Measurements from ENCODE around the gene PBXIP1.
A peak's percentile ranks its signal among the peaks of the same experiment; 100 is the strongest.
"Not testable (repeated sequence)": the region's sequence is repeated elsewhere in the genome, so short reads cannot be mapped to it uniquely, and the experiment has no call there.

PBXIP1 gene

DNA sequence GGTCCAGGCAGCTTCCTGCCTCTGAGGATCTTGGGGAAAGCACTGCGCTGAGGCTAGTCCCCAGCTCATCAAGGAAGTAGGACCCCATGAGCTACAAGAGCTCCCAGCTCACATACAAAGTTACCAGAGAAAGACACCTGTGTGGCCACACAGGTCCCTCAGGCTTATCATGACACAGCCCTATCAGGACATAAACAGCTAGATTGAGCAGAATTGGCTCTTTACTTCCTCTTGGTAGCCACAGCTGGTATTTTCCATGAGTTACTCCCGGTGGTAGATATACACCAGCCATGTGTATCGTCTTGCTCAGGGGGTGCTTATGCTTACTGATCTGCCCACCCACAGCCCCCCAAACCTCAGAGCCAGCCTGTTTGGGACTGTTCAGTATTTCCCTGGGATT lies 38.7 kb upstream of the PBXIP1 start:
- DNase-seq (ENCODE audit: low read depth) = no peak

DNA sequence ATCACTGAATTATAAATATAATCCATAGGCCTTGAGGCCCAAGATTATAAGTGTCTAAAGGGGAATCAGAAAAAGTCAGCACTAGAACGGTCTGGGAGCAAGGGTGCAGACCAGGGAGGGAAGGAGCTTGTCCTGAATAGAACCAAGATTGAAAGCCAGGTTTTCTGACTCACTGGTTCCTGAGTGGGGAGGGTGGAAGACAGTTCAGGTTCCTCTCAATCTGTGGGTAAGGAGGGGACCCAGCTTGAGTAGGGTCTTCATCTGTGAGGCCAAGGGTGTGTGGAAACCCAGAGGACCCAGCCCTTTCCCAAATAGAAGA lies 38.3 kb upstream of the PBXIP1 start:
- DNase-seq (ENCODE audit: low read depth) = no peak

DNA sequence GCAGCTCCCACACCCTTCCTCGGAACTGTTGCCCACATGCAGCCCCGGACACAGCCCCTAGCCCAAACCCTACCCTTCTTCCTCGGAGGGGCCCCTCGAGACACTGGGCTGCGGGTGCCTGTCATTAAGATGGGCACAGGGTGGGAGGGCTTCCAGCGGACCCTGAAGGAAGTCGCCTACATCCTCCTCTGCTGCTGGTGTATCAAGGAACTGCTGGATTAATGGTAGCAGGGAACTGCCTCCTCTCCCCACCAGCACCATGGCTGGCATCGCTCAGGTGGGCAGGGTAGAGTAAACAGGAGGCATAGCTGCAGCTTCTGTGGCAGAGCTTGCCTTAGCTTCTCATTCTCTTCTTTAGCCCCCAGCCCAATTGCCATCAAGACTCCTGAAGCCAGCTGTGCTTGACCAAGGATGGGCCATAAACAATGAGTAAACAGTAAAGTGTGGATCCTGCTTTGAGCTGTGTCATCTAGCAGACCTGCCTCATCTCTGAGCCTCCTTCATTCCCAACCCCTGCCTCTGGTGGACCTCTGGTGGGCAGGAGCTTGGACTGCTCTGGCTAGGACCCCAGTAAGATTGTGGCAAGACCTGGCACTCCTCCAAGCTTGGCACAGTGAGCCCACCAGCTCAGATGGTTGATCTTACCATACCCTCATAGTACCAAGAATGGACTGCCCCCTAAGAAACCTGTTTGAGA lies 37.8 kb upstream of the PBXIP1 start, which contains the start of gene LENEP:
TSS of gene LENEP (plus strand) at position 15 of the 697 bp plus-strand sequence. CDS start at position 37, 22 bp downstream.
- DNase-seq (ENCODE audit: low read depth) = no peak

DNA sequence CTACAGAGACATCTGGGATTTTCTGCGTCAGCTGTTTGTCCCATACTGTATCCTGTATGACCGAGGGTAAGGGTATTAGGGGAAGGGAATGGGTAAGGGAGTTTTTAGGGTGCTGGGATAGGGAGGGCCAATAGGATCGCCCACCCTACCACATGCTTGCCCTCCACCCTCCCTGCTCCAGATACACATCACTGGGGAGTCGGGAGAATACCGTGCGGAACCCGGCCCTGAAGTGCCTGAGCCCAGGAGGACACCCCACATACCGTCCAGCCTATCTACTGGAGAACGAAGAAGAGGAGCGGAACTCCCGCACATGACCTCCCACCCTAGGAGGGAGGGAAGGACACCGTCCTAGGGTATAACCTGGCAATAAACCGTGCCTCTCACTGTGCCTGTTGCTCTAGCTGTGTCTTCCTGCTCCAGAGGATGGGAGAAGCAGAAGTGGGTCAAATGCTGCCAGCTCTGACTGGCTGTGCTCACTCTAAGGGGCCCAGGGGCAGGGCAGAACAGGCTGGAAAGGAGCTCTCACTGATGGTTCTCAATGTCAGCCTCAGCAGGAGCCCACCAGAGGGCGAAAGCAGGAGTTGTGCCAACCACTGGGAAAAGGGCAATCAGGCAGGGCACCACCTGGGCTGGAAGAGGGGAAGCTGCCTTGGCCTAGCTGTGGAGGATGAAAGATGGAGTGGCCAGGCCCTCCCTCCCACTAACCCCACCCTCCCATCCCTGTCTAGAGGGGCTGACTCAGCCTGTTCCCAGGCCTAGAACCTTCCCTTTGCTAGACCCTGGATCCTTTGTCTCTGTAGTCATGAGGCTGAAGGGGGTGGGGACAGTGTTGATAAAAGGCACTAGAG lies 37.0 kb upstream of the PBXIP1 start:
- DNase-seq (ENCODE audit: low read depth) = no peak

DNA sequence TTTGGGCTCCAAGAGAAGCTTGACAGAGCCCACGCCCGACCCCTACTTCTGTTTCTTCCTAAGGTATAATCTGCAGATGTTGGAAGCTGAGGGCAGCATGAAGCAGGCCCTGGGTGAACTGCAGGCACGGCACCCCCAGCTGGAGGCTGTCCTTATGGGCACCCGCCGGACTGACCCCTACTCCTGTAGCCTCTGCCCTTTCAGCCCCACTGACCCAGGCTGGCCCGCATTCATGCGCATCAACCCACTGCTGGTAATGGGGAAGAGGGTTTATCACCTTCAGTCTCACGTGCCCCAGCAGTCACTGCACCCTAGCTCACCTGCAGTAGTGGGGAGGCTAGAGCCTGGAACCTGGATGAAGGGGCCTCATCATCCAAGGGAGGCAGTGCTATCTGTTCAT lies 34.4 kb upstream of the PBXIP1 start:
- DNase-seq (ENCODE audit: low read depth) = no peak

DNA sequence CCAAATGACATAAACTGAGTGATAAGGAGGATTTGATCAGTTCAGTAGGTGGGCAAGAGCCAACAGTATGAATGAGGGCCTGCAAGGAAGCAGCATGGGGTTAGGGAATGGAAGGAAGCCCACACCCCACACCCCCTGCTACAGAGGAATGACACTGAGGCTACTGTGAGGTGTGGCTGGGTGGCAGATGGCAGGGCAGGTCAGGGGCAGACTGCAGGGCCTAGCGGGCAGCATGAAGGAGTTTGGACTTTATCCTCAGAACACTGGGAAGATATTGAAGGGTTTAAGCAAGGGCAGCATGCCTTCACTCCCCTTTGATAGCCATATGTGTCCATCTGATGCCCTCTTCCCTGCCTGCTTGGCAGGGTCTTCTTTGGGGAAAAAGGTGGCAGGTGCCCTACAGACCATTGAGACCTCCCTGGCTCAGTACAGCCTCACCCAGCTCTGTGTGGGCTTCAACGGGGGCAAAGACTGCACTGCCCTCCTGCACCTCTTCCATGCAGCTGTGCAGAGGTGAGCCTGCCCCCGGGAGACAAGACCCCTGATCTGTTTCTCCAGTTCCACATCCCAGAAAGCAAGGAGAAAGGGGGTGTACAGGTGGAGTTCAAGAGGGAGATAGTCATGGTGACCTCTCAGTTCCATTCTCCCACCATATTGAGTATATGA lies 33.4 kb upstream of the PBXIP1 start:
- no peak for DNase-seq (ENCODE audit: low read depth)

DNA sequence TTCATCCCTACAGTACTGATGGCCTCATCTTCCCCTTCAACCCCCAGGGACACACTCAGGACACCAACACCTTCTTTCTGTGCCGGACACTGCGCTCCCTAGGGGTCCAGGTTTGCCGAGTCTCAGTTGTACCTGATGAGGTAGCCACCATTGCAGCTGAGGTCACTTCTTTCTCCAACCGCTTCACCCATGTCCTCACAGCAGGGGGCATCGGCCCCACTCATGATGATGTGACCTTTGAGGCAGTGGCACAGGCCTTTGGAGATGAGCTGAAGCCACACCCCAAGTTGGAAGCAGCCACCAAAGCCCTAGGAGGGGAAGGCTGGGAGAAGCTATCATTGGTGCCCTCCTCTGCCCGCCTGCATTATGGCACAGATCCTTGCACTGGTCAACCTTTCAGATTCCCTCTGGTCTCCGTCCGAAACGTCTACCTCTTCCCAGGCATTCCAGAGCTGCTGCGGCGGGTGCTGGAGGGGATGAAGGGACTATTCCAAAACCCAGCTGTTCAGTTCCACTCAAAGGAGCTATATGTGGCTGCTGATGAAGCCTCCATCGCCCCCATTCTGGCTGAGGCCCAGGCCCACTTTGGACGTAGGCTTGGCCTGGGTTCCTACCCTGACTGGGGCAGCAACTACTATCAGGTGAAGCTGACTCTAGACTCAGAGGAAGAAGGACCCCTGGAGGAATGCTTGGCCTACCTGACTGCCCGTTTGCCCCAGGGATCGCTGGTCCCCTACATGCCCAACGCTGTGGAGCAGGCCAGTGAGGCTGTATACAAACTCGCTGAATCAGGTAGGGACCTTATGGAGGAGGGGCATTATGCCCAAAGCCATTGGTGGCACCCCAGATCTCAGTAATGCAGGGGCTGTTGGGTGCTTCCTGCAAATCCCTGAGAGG lies 32.4 kb upstream of the PBXIP1 start:
- no peak for DNase-seq (ENCODE audit: low read depth)

DNA sequence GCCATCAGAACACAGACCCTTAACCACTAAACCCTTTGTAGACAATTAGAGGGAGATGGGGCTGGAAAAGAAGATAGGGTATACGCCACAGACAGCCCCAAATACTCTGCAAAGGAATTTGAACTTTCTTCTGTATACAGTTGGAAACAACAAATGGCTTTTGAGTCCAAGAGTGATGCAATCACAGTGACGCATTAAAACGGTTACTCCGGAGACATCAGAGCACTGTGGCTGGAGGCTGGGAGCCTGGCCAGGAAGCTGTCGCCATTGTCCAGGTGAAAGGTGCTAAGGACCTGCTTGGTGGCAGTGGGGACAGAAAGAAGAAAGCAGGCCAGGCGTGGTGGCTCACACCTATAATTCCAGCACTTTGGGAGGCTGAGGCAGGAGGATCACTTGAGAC lies 31.4 kb upstream of the PBXIP1 start:
- no peak for DNase-seq (ENCODE audit: low read depth)

DNA sequence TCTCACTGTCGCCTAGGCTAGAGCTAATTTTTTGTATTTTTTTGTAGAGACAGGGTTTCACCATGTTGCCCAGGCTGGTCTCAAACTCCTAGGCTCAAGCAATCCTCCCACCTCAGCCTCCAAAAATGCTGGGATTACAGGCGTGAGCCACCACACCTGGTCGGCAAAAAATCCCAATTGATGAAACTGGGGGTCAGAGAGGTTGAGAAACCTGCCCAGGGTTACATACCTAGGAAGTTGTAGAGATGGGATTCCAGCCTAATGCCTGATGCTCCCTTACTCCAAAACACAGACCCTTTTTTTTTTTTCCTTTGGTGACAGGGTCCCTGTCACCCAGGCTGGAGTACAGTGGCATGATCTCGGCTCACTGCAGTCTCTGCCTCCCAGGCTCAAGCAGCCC lies 30.8 kb upstream of the PBXIP1 start:
- DNase-seq (ENCODE audit: low read depth) = not testable (repeated sequence)

DNA sequence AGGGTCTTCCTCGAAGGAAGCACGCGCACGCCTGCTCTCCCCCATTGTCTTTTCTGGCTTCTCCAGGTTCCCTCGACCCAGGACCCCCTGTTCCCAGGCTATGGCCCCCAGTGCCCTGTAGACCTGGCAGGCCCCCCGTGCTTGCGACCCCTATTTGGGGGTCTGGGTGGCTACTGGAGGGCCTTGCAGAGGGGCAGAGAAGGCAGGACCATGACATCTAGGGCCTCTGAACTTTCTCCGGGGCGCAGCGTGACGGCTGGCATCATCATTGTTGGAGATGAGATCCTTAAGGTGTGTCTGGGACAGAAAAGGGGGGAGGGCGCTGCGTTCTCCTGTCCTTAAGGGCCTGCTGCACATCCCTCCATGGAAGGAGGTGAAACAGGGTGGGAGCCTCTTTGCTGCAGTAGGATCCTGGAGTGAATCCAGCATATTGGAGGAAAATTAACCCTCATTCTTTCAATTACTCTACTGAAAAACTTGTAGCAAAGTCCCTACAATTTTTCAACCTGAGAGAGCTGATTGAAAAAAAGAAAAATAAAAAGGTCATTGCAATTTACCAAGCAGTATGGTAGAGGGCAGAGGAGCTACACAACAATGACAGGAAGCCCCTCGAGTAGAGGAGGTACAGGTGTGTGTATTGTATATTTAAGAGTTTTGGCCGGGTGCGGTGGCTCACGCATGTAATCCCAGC lies 28.0 kb upstream of the PBXIP1 start:
- DNase-seq (ENCODE audit: low read depth) = no peak

DNA sequence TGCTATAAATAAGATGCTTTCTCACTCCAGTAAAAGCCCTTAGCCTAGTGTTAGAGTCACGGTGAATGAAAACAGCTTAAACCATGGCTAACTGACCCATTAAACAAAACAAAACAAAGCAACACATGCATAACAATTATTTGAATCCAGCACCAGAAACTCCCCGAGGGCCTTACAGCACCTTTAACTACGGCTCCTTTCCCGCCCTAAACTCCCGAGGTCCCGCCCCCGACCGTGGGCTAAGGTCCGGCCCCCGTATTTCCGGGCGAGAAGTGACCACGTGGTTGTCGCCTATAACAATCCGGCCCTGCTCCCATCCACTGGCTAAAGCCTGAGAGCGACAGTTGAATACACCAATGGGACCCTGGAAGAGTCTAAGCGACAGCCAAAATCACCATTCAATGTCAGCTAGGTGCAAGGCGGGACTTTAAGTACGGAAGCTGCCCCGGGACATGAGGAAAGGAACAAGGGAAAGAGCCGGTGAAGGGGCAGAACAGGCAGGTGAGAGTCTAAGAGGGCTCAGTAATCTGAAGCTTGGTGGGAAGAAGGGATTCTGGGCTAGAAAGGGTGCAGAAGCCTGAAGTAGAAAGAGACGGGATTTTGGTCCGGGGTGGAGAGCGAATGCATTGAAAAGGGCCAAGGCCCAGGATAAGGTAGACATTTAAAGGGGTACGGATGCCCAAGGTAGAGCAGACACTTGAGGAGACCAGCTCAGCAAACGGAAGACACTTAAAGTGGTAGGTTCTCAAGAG lies 27.2 kb upstream of the PBXIP1 start, which contains the start of gene FLAD1:
TSS of gene FLAD1 (plus strand) at position 448 of the 752 bp plus-strand sequence. CDS start 351 bp downstream, outside the sequence.
- DNase-seq (ENCODE audit: low read depth) = peak; percentile 75

DNA sequence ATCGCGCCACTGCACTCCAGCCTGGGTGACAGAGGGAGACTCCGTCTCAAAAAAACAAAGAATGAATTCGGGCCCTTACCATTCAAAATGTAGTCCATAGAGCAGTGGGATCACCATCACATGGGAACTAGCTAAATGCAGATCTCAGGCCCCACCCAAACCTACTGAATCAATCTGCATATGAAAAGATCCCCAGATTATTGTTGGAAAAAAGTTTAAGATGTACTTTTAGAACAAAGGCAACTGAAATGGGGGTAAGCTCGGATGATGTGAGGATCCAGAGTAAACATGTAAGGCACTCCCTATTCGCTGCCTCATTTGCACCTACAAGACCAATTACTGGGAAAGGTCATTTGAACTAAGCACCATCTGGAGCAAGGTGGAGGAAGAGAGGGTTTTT lies 26.4 kb upstream of the PBXIP1 start:
- DNase-seq (ENCODE audit: low read depth) = no peak

DNA sequence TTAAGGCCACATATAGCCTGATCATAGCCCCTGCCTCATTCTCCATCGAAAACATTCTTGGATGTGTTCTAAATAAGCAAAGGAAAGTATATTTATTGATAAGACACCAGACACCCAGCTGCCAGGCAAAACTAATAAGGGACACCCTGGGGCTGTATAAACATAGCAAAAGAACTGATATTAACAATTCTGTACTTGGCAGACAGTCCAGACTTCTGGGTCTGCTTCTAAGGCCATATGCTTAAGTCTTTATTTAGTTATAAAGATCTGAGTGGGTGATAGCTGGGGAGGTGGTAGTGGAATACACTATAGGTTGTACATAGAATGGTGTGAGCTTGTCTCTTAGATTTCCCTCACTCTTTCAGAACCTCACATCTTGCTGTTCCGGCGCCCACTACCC lies 22.5 kb upstream of the PBXIP1 start:
- DNase-seq (ENCODE audit: low read depth) = no peak

DNA sequence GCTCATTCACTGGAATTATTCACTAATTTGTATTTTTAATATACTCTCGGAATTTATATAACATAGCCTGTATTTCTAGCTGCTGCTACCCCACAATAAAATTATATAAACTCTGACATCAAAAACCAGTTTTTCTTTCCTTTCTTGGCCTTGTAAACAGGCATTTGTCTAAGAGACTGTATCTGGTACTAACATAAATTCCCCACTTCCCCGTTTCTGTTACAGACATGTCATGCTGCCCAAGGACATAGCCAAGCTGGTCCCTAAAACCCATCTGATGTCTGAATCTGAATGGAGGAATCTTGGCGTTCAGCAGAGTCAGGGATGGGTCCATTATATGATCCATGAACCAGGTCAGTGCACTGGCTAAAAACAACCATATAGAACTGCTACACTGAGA lies 21.9 kb upstream of the PBXIP1 start:
- DNase-seq (ENCODE audit: low read depth) = not testable (repeated sequence)

DNA sequence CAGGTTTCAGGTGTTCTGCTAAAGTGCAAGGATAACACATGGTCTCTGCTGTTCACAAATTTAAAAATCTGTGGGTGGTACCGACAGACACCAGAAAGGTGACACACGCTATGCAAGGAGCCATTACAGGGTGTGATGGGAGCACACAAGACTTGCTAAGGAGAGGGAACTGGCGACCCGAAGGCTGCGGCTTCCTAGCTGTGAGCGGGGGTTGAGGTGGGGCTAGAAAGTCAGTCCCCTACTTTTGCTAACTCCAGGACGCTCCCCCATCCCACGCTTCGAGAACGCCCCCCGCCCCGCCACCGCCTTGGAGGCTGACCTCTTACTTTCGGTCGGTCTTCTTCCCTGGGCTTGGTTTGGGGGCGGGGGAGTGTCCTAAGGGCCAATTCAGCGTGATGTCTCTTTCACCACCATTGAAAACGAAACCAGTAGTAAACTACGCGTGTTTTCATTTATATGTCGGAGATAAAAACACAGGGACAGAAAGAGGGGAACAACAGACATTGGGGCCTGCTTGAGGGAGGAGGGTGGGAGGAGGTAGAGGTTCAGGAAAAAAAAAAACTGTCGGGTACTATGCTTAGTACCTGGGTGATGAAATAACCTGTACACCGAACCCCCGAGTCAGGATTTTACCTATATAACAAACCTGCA lies 19.6 kb upstream of the PBXIP1 start:
- peak; percentile 33 for DNase-seq (ENCODE audit: low read depth)

DNA sequence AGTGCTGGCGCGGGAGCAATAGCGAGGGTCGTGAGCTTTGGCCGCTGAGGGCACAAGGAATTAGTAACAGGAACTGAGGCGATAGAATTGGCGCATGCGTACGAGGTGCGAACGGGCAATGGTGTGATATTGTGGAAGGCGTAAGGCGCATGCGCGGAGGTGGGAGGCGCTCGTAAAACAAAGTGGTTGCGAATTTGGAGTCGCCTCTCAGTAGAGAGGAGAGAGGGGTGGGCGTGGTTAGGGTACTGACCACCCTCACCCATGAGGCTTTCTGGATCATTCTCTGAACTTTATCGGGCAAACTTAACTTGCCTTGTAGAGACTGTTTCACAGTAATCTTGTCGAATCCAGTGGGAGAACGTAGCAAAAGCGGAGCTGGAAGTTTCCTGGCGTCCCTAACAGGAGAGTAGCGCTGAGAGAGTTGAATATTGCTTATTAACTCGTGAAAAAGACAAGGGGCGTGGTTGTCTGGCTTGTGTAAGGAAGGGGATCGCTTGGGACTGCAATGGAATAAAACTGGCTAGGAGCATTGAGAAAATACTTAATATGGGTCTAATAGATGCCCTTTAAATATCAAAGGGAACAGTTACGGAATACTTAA lies 19.0 kb upstream of the PBXIP1 start:
- DNase-seq (ENCODE audit: low read depth) = peak; percentile 79

DNA sequence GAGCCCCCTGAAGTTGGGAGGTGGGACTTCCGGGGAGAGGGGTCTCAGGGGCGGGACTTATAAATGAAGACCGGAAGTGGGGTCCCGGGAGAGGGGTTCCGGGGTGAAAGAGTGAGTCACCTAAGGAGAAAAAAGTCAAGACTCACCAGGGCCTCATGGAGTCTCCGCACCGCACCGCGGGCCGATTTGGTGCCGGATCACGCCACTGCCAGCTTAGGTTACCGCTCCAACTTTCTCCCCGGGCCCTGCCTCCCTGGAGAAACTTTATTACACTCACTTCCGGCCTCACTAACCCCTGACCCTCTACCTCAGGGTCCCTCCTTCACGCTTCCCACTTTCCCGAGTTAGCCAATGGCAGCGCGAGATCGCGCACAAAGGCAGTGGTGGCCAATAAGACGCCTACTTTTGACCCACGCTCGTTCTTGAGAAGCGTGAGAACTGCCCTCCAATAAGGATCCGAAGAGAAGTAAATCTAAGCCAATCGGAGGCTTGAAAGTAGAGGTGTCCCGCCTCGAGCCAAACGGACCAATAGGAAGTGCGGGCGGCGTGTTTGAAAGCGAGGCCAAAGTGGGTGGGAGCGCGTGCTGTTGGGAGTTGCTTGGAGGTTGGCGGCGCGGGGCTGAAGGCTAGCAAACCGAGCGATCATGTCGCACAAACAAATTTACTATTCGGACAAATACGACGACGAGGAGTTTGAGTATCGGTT lies 18.4 kb upstream of the PBXIP1 start, which contains the start of gene CKS1B:
TSS of gene CKS1B (plus strand) at position 580 of the 706 bp plus-strand sequence. CDS start at position 645, 65 bp downstream.
- peak; percentile 76 for DNase-seq (ENCODE audit: low read depth)

DNA sequence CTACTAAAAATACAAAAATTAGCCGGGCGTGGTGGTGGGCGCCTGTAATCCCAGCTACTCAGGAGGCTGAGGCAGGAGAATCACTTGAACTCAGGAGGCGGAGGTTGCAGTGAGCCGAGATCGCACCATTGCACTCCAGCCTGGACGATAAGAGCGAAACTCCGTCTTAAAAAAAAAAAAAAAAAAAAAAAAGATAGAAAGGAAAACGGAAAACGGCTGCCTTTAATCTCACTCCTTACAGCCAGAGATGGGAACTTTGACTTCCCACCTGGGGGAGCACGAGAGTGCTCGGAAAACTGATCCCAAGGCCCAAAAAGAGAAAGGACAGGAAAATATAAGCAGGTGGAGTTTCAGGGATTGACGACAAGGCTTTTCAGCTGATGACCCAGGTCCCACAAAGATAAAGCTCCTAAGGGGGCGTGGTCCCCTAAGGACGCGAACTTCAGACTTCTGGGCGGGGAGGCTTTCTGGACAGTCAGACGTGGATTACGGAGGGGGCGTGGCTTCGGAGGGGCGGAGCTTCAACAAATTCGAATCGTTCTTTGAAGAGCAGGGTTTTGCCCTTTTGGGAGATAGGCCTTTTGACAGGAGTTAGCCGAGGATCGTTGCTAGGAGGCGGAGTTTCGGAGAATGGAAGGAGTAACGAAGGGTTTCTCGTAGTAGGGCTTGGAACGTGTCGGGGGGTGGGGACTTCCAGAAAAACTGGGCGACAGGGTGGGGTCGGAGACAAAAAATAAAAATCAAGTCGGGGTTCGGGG lies 17.6 kb upstream of the PBXIP1 start:
- DNase-seq (ENCODE audit: low read depth) = peak; percentile 82
